Sigmoid colon (tissue), 4 donors: ENCODE results near the gene RAB3A.

Experiments used
- CTCF ChIP-seq, 4 experiments: fragments of 450-650 bp in 3 of 4; fragments of 200-600 bp in 1 of 4; IDR thresholded peaks; one replicate each; pipeline ENCODE4 v1.5.1; 2016 to 2019; ENCODE audit warnings: antibody characterized with exemption in 4 of 4, mild to moderate bottlenecking in 3 of 4, moderate library complexity in 2 of 4
- EP300 ChIP-seq, 4 donors: sonication (generic); formaldehyde crosslinking; IDR thresholded peaks; one replicate each; pipeline ENCODE4 v1.6.1; 2017; ENCODE audit warnings: antibody characterized with exemption in 4 of 4
- POLR2A ChIP-seq, 2 donors: fragments of 450-650 bp; IDR thresholded peaks; one replicate each; pipeline ENCODE4 v1.6.1; 2016; ENCODE audit warnings: antibody characterized with exemption in 2 of 2, mild to moderate bottlenecking in 2 of 2, moderate library complexity in 2 of 2
- POLR2AphosphoS5 ChIP-seq, 4 donors: sonication (generic); formaldehyde crosslinking; IDR thresholded peaks; one replicate each; pipeline ENCODE4 v1.6.1; 2017; ENCODE audit warnings: antibody characterized with exemption in 4 of 4

GRCh38 chr19:18157465-18158063 lies 46.3 kb downstream of the RAB3A start:
- TF ChIP-seq CTCF (IDR thresholded peaks at IDR 0.05): no peak
- no peak for TF ChIP-seq EP300 (IDR thresholded peaks at IDR 0.05)
- TF ChIP-seq POLR2A (IDR thresholded peaks at IDR 0.05): no peak
- no peak for TF ChIP-seq POLR2AphosphoS5 (IDR thresholded peaks at IDR 0.05)
